B cell (primary cell): Measurements from ENCODE around the gene ZNF746. TPM values are rescaled to one million over a fixed set of nuclear protein-coding genes. Genes with fewer than 3 reads are reported as not detected.

Source experiments
- ATAC-seq: fragments of 200-7000 bp; cut with Tn5 transposase; one replicate; pipeline ENCODE4 v1.10.0; 2021; ENCODE audit warnings: low read depth, mild to moderate bottlenecking, moderate number of reproducible peaks, moderate library complexity
- CTCF ChIA-PET: fragments of 350-600 bp; sonication (Branson Sonifier 250); formaldehyde crosslinking; loops from one replicate; lab custom pipeline; 2021; ENCODE audit warnings: antibody characterized with exemption, inconsistent platforms; lab: Charles Lee
- POLR2A ChIA-PET: fragments of 350-600 bp; sonication (Branson Sonifier 250); formaldehyde crosslinking; loops from one replicate; lab custom pipeline; 2021; ENCODE audit warnings: antibody characterized with exemption; lab: Charles Lee
- DNase-seq: peaks from one replicate; pipeline ENCODE4 v3.0.0; 2013
- H2AFZ ChIP-seq: 2 replicates; pipeline ENCODE4 v1.6.1; 2012; ENCODE audit warnings: mild to moderate bottlenecking, low read depth, low read length; ENCODE audit not compliant: insufficient read depth, poor library complexity, severe bottlenecking
- H3K27ac ChIP-seq, 2 donors: 1 replicate in 1 of 2; 2 replicates in 1 of 2; pipeline ENCODE4 v1.5.1; 2012 to 2013; ENCODE audit warnings: low read length in 2 of 2, mild to moderate bottlenecking in 2 of 2, moderate library complexity in 1 of 2
- H3K27me3 ChIP-seq, 4 experiments: fragments of 200-600 bp in 1 of 4; sonication (generic) in 1 of 4; replicated peaks in 1 of 4; 1 replicate in 2 of 4; 2 replicates in 2 of 4; pipeline versions ENCODE4 v1.6.1 to v1.7.0; 2013 to 2016; ENCODE audit warnings: low read length in 3 of 4, mild to moderate bottlenecking in 2 of 4, mixed read lengths in 1 of 4, moderate library complexity in 1 of 4; ENCODE audit not compliant: insufficient read depth in 4 of 4, control insufficient read depth in 3 of 4; ENCODE audit errors: control extremely low read depth in 1 of 4
- H3K36me3 ChIP-seq, 2 experiments: replicated peaks in 1 of 2; 1 replicate in 1 of 2; 2 replicates in 1 of 2; pipeline versions ENCODE4 v1.6.1 to v1.7.1; 2013; ENCODE audit warnings: low read length in 1 of 2; ENCODE audit not compliant: insufficient read depth in 2 of 2, control insufficient read depth in 1 of 2; ENCODE audit errors: control extremely low read depth in 1 of 2, extremely low read depth in 1 of 2
- H3K4me1 ChIP-seq, 2 donors: fragments of 200-600 bp in 1 of 2; sonication (generic) in 1 of 2; 1 replicate in 1 of 2; 2 replicates in 1 of 2; pipeline versions ENCODE4 v1.5.1 to v1.6.1; 2013 to 2017; ENCODE audit warnings: low read length in 2 of 2; ENCODE audit not compliant: control insufficient read depth in 2 of 2, insufficient read depth in 2 of 2
- H3K4me2 ChIP-seq: replicated peaks from 2 replicates; pipeline ENCODE3; 2012; ENCODE audit warnings: mild to moderate bottlenecking, low read depth, low read length; ENCODE audit not compliant: poor library complexity, severe bottlenecking
- H3K4me3 ChIP-seq, 5 experiments: fragments of 200-600 bp in 1 of 5; sonication (generic) in 1 of 5; 1 replicate in 3 of 5; 2 replicates in 2 of 5; pipeline versions ENCODE4 v1.5.1 to v1.7.0; 2011 to 2016; ENCODE audit warnings: low read length in 4 of 5, mild to moderate bottlenecking in 4 of 5, low read depth in 2 of 5, control low read depth in 1 of 5, moderate library complexity in 1 of 5; ENCODE audit not compliant: insufficient read depth in 1 of 5; ENCODE audit errors: control extremely low read depth in 1 of 5, extremely low read depth in 1 of 5
- H3K79me2 ChIP-seq: fragments of 200-600 bp; sonication (generic); one replicate; pipeline ENCODE4 v1.6.0; 2016; ENCODE audit warnings: low read length; ENCODE audit not compliant: control insufficient read depth, insufficient read depth
- H3K9ac ChIP-seq: fragments of 200-600 bp; sonication (generic); 2 replicates; pipeline ENCODE4 v1.6.1; 2017; ENCODE audit warnings: mild to moderate bottlenecking, low read length, moderate library complexity
- H3K9me3 ChIP-seq, 3 donors: one replicate each; pipeline versions ENCODE4 v1.6.1 to v1.7.1; 2013; ENCODE audit warnings: low read length in 2 of 3; ENCODE audit not compliant: control insufficient read depth in 2 of 3, insufficient read depth in 1 of 3; ENCODE audit errors: control extremely low read depth in 1 of 3
- H4K20me1 ChIP-seq: 2 replicates; pipeline ENCODE4 v1.6.0; 2012; ENCODE audit warnings: mild to moderate bottlenecking, low read length; ENCODE audit not compliant: insufficient read depth, control insufficient read depth, poor library complexity, severe bottlenecking
- H3K27ac Mint-ChIP-seq: one replicate; pipeline ENCODE4 v1.8.0; 2021; ENCODE audit warnings: mixed read lengths
- H3K27me3 Mint-ChIP-seq: one replicate; pipeline ENCODE4 v1.8.0; 2021; ENCODE audit warnings: mixed read lengths
- H3K4me1 Mint-ChIP-seq: one replicate; pipeline ENCODE4 v1.8.0; 2021; ENCODE audit warnings: mixed read lengths
- H3K4me3 Mint-ChIP-seq: one replicate; pipeline ENCODE4 v1.8.0; 2021; ENCODE audit warnings: mixed read lengths
- H3K9me3 Mint-ChIP-seq: one replicate; pipeline ENCODE4 v1.8.0; 2022; ENCODE audit warnings: mixed read lengths; ENCODE audit not compliant: insufficient read depth
- EZH2 ChIP-seq: IDR thresholded peaks from 2 replicates; pipeline ENCODE4 v1.6.1; 2012; ENCODE audit warnings: borderline replicate concordance, low read depth, mild to moderate bottlenecking, moderate library complexity, low read length; ENCODE audit not compliant: insufficient read depth, poor library complexity, severe bottlenecking
- WGBS: methylation state at CpG from one replicate; pipeline ENCODE4 v1.1.5; 2013; ENCODE audit warnings: missing lambda C conversion rate; ENCODE audit not compliant: insufficient coverage; 5-methylcytosine and 5-hydroxymethylcytosine counted together
- intact Hi-C: fragments of 100-400 bp; cut with micrococcal nuclease; formaldehyde crosslinking; loops from one replicate; pipeline ENCODE4 v1.10.0; 2022
- polyA plus RNA-seq: library from polyadenylated mRNA; depleted of rRNA; stranded (reverse); fragments of >200 nt; gene quantifications from 2 replicates; pipeline ENCODE4 v1.2.3, GENCODE V29; 2012
- total RNA-seq, 2 donors: library from RNA; stranded (reverse); fragments of 120-200 nt in 1 of 2; gene quantifications; 1 replicate in 1 of 2; 2 replicates in 1 of 2; pipeline versions ENCODE4 v1.2.3 to v1.2.4, GENCODE V29; 2013 to 2022
- TF ChIP-seq, protein P1 (sequence below): fragments of 200-600 bp; IDR thresholded peaks from one replicate; pipeline ENCODE4 v1.8.0; 2022; ENCODE audit warnings: antibody characterized with exemption, mild to moderate bottlenecking

ZNF746 gene
- total and polyA plus RNA-seq, 2 donors (not counting 1 experiment from before 2014, with no cell fraction given) = 15.6 to 30.4 TPM

DNA sequence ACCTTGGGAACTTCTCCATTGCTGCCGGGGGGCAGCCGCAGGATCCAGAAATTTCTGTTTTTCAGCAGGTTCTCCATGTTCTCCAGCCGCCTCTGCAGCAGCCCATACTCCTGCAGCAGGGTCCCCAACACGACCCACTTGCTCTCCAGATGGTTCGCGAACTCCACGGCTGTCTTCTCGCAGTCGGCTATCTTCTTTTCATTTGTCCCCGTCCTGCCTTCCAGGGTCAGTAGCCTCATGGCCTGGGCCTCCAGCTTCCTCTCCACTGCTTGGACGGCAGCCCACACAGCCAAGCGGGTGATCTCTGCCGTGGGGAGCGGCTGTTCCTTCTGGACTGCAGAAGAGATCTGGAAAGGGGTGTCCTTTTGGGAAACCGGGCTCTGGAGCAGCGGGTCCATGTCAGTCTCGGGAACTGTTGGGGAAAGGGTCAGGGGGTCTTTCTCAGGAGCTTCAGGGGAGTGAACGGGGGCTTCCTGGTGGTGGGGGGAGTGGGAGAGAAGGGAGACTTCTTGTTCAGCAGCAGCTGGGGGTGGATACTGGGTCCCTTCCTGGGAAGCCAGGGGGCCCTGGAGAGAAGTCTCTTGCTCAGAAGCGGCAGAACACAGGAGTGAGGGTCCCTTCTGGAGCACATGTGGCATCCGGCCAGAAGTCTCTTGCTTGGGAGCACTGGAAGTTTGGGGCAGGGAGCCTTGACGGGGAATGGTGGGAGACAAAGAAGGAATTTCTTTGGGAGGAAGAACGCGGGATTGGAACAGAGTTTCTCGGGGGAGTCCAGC, 42.2 kb downstream of the ZNF746 start:
- Histone ChIP-seq H3K4me3 (no peak overlapping the region), H3K27me3 (no peaks in the 10 kb centered on the region), H3K4me1 (peaks cover 7 to 8% of the 10 kb centered on the region in 2 donors), H2AFZ (no peak overlapping the region), H3K79me2 (peaks cover 31% of the 10 kb centered on the region), H3K27ac (no peak overlapping the region), H4K20me1 (peaks cover 28% of the 10 kb centered on the region), H3K36me3 (peaks cover 0 to 43% of the 10 kb centered on the region in 2 experiments), H3K4me2 (no peak overlapping the region), H3K9ac (no peak overlapping the region), H3K9me3 (no peaks in the 10 kb centered on the region)
- intact Hi-C loops = no loop called here
- WGBS = 96% methylated on average over 24 of the region's 24 CpGs
- POLR2A ChIA-PET = no interaction called here
- Mint-ChIP-seq H3K4me3 (no peak overlapping the region), H3K27ac (no peak overlapping the region), H3K4me1 (peaks cover 18% of the 10 kb centered on the region), H3K9me3 (no peaks in the 10 kb centered on the region), H3K27me3 (no peaks in the 10 kb centered on the region)
- TF ChIP-seq, protein P1, sequence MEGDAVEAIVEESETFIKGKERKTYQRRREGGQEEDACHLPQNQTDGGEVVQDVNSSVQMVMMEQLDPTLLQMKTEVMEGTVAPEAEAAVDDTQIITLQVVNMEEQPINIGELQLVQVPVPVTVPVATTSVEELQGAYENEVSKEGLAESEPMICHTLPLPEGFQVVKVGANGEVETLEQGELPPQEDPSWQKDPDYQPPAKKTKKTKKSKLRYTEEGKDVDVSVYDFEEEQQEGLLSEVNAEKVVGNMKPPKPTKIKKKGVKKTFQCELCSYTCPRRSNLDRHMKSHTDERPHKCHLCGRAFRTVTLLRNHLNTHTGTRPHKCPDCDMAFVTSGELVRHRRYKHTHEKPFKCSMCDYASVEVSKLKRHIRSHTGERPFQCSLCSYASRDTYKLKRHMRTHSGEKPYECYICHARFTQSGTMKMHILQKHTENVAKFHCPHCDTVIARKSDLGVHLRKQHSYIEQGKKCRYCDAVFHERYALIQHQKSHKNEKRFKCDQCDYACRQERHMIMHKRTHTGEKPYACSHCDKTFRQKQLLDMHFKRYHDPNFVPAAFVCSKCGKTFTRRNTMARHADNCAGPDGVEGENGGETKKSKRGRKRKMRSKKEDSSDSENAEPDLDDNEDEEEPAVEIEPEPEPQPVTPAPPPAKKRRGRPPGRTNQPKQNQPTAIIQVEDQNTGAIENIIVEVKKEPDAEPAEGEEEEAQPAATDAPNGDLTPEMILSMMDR = no peak
- no peak for TF ChIP-seq EZH2
- ATAC-seq (no peak), DNase-seq (no peak)
- CTCF ChIA-PET = no interaction called here

DNA sequence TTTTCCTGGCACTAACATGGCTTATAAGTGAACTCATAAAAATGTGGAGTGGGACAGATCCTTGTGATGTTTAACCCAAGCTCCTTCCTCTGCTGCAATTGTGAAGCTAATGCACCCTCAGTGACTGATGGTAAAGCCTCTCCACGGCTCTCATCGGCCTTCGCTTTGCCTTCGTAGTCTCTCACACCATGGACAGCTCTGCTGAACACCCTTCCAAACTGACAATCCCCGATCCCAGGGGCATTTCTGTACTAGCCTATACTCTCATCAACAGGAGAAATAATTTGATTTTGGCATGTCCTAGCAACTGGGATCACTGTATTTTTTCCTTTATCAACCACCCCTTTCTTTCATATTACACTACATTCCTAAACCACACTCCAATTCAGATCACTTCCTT, 42.9 kb downstream of the ZNF746 start:
- DNase-seq (no peak), ATAC-seq (no peak)
- WGBS = 95% methylated on average over 5 of the region's 5 CpGs
- Histone ChIP-seq H3K4me3 (no peak overlapping the region), H3K9me3 (no peaks in the 10 kb centered on the region), H3K27ac (no peak overlapping the region), H3K4me2 (no peak overlapping the region), H4K20me1 (peaks cover 28% of the 10 kb centered on the region), H3K79me2 (peaks cover 31% of the 10 kb centered on the region), H3K9ac (no peak overlapping the region), H3K4me1 (peaks cover 7 to 8% of the 10 kb centered on the region in 2 donors), H2AFZ (no peak overlapping the region), H3K36me3 (peaks cover 0 to 49% of the 10 kb centered on the region in 2 experiments), H3K27me3 (no peaks in the 10 kb centered on the region)
- TF ChIP-seq, protein P1 = no peak
- no peak for TF ChIP-seq EZH2
- ChIA-PET POLR2A (no interaction called here), CTCF (interaction anchor here (1.1 kb wide), 1 partner anchor 32 kb away, joined by 3 read pairs; no protein-coding TSS in a partner anchor)
- Mint-ChIP-seq H3K4me3 (no peak overlapping the region), H3K9me3 (no peaks in the 10 kb centered on the region), H3K27me3 (no peaks in the 10 kb centered on the region), H3K27ac (no peak overlapping the region), H3K4me1 (peaks cover 18% of the 10 kb centered on the region)
- intact Hi-C loops = no loop called here
